Right atrium auricular region (tissue), 2 donors: ENCODE data around the gene SERBP1. TPM values are rescaled to one million over a fixed set of nuclear protein-coding genes. Genes with fewer than 3 reads are reported as not detected.

Source experiments
- DNase-seq: peaks from one replicate; pipeline ENCODE4 v3.0.0-alpha.2; 2019; ENCODE audit warnings: low spot score
- H3K27ac ChIP-seq, 2 donors: fragments of 200-600 bp; sonication (generic); 1 replicate in 1 of 2; 2 replicates in 1 of 2; pipeline ENCODE4 v1.5.1; 2016 to 2019
- H3K27me3 ChIP-seq, 2 donors: fragments of 200-600 bp; sonication (generic); one replicate each; pipeline versions ENCODE4 v1.5.1 to v1.6.0; 2017 to 2019
- H3K36me3 ChIP-seq: fragments of 200-600 bp; sonication (generic); one replicate; pipeline ENCODE4 v1.5.1; 2016
- H3K4me1 ChIP-seq, 2 donors: fragments of 200-600 bp; sonication (generic); one replicate each; pipeline versions ENCODE4 v1.5.1 to v1.6.0; 2017 to 2019
- H3K4me3 ChIP-seq, 2 donors: fragments of 200-600 bp; sonication (generic); 1 replicate in 1 of 2; 2 replicates in 1 of 2; pipeline ENCODE4 v1.5.1; 2017 to 2019; ENCODE audit warnings: mild to moderate bottlenecking in 1 of 2, moderate library complexity in 1 of 2
- H3K9me3 ChIP-seq, 2 donors: fragments of 200-600 bp; sonication (generic); one replicate each; pipeline ENCODE4 v1.5.1; 2019
- CTCF ChIP-seq, 2 donors: fragments of 200-600 bp; sonication (generic); IDR thresholded peaks; one replicate each; pipeline ENCODE4 v1.5.1; 2019; ENCODE audit warnings: antibody characterized with exemption in 2 of 2
- total RNA-seq, 2 donors: library from RNA; depleted of rRNA; stranded (reverse); fragments of >200 nt; gene quantifications; one replicate each; pipeline ENCODE4 v1.1.0, GENCODE V29; 2016

The SERBP1 gene
- total RNA-seq, 2 donors from 2014 or later: 130 to 144 TPM

- no peak overlapping the region for H3K4me3 ChIP-seq
- H3K9me3 ChIP-seq: no peaks in the 10 kb centered on the region
- H3K36me3 ChIP-seq: no peaks in the 10 kb centered on the region
- H3K4me1 ChIP-seq: peaks cover 0 to 9% of the 10 kb centered on the region in 2 donors
- no peaks in the 10 kb centered on the region for H3K27me3 ChIP-seq
- H3K27ac ChIP-seq: no peak overlapping the region
- DNase-seq: no peak
- TF ChIP-seq CTCF (IDR thresholded peaks at IDR 0.05): no peak
These were observed 10.1 kb upstream of the SERBP1 start for GRCh38 chr1:67440339-67440738.

- DNase-seq: no peak
- H3K4me3 ChIP-seq: no peak overlapping the region
- H3K4me1 ChIP-seq: peaks cover 0 to 9% of the 10 kb centered on the region in 2 donors
- no peak for TF ChIP-seq CTCF (IDR thresholded peaks at IDR 0.05)
- no peaks in the 10 kb centered on the region for H3K36me3 ChIP-seq
- no peaks in the 10 kb centered on the region for H3K9me3 ChIP-seq
- H3K27ac ChIP-seq: no peak overlapping the region
- no peaks in the 10 kb centered on the region for H3K27me3 ChIP-seq
These were observed 9.3 kb upstream of the SERBP1 start for GRCh38 chr1:67439277-67440029.

GRCh38 chr1:67437961-67438360, 7.8 kb upstream of the SERBP1 start:
- no peaks in the 10 kb centered on the region for H3K27me3 ChIP-seq
- no peaks in the 10 kb centered on the region for H3K36me3 ChIP-seq
- no peak for DNase-seq
- TF ChIP-seq CTCF (IDR thresholded peaks at IDR 0.05): no peak
- H3K27ac ChIP-seq: no peak overlapping the region
- H3K4me1 ChIP-seq: peaks cover 0 to 9% of the 10 kb centered on the region in 2 donors
- no peaks in the 10 kb centered on the region for H3K9me3 ChIP-seq
- no peak overlapping the region for H3K4me3 ChIP-seq

- peaks cover 0 to 9% of the 10 kb centered on the region in 2 donors for H3K4me1 ChIP-seq
- no peak for DNase-seq
- H3K4me3 ChIP-seq: no peak overlapping the region
- no peaks in the 10 kb centered on the region for H3K36me3 ChIP-seq
- no peaks in the 10 kb centered on the region for H3K27me3 ChIP-seq
- no peak for TF ChIP-seq CTCF (IDR thresholded peaks at IDR 0.05)
- no peaks in the 10 kb centered on the region for H3K9me3 ChIP-seq
- no peak overlapping the region for H3K27ac ChIP-seq
These were observed 6.4 kb upstream of the SERBP1 start for GRCh38 chr1:67436511-67437055.

GRCh38 chr1:67434491-67434890, 4.3 kb upstream of the SERBP1 start:
- no peak for TF ChIP-seq CTCF (IDR thresholded peaks at IDR 0.05)
- H3K27ac ChIP-seq: no peak overlapping the region
- H3K36me3 ChIP-seq: no peaks in the 10 kb centered on the region
- H3K27me3 ChIP-seq: no peaks in the 10 kb centered on the region
- no peak overlapping the region for H3K4me3 ChIP-seq
- H3K9me3 ChIP-seq: no peaks in the 10 kb centered on the region
- DNase-seq: no peak
- H3K4me1 ChIP-seq: no peaks in the 10 kb centered on the region
